HPDE6-E6E7 (cell line): Measurements from ENCODE around the gene SFT2D3.
"Not testable (repeated sequence)": the region's sequence is repeated elsewhere in the genome, so short reads cannot be mapped to it uniquely, and the experiment has no call there.

Experiments used
- DNase-seq: peaks from one replicate; pipeline ENCODE4 v3.0.0; 2011; ENCODE audit warnings: missing footprints; ENCODE audit errors: extremely low spot score

The SFT2D3 gene

GRCh38 chr2:127743477-127744026 lies 42.3 kb downstream of the SFT2D3 start:
- DNase-seq, result no peak

- no peak for DNase-seq
These were observed 46.3 kb downstream of the SFT2D3 start for GRCh38 chr2:127747621-127748020.

- not testable (repeated sequence) for DNase-seq
These were observed 48.2 kb downstream of the SFT2D3 start for GRCh38 chr2:127749537-127749936.

GRCh38 chr2:127753374-127753773 lies 52.1 kb downstream of the SFT2D3 start:
- no peak for DNase-seq

- no peak for DNase-seq
These were observed 52.9 kb downstream of the SFT2D3 start for GRCh38 chr2:127754186-127754585.
